ENCODE measurements around the gene GIPR.
"Not testable (repeated sequence)": the region's sequence is repeated elsewhere in the genome, so short reads cannot be mapped to it uniquely, and the experiment has no call there.

GIPR gene

GRCh38 chr19:45687599-45687998 is 19.6 kb downstream of the GIPR start:
- DNase-seq, result no peak

- peak; percentile 75 to 100 (median 95) for DNase-seq
Measured at GRCh38 chr19:45691516-45692186, 23.6 kb downstream of the GIPR start, which contains the start of gene SNRPD2. Gene SNRPD2 (minus strand): TSS chr19:45691953. CDS start chr19:45691888, 65 bp downstream.

GRCh38 chr19:45692187-45693105 is 24.4 kb downstream of the GIPR start, which contains the start of gene QPCTL:
Gene QPCTL (plus strand): TSS chr19:45692666. CDS start chr19:45692704, 38 bp downstream.
- DNase-seq, result peak; percentile 88 to 100 (median 99)

GRCh38 chr19:45693106-45693788 is 25.2 kb downstream of the GIPR start:
- peak in 54 of 58 donors; percentile 3 to 82 (median 38) for DNase-seq

GRCh38 chr19:45701676-45702075 is 33.7 kb downstream of the GIPR start:
- no peak for DNase-seq

- DNase-seq, result no peak
Measured at GRCh38 chr19:45705115-45705514, 37.1 kb downstream of the GIPR start.

GRCh38 chr19:45705710-45706415 is 37.8 kb downstream of the GIPR start:
- DNase-seq, result no peak

- DNase-seq, result peak in 1 of 58 donors; percentile 6
Measured at GRCh38 chr19:45710356-45711130, 42.5 kb downstream of the GIPR start.

- no peak for DNase-seq
Measured at GRCh38 chr19:45711851-45712698, 44.1 kb downstream of the GIPR start.

GRCh38 chr19:45712699-45713067 is 44.7 kb downstream of the GIPR start:
- DNase-seq, result no peak

GRCh38 chr19:45713141-45713540 is 45.1 kb downstream of the GIPR start:
- DNase-seq, result no peak

GRCh38 chr19:45715139-45715538 is 47.1 kb downstream of the GIPR start:
- no peak for DNase-seq

- peak in 9 of 58 donors; percentile 15 to 58 (median 41) for DNase-seq
Measured at GRCh38 chr19:45716359-45717130, 48.5 kb downstream of the GIPR start.

- peak; percentile 92 to 100 (median 99) for DNase-seq
Measured at GRCh38 chr19:45717131-45717982, 49.3 kb downstream of the GIPR start.

- DNase-seq, result peak in 1 of 58 donors; percentile 55
Measured at GRCh38 chr19:45717983-45718650, 50.1 kb downstream of the GIPR start.

- not testable (repeated sequence) for DNase-seq
Measured at GRCh38 chr19:45720065-45720464, 52.0 kb downstream of the GIPR start.

- not testable (repeated sequence) for DNase-seq
Measured at GRCh38 chr19:45728683-45729082, 60.7 kb downstream of the GIPR start.
